ENCODE measurements around the gene TARS2. TPM values are rescaled to one million over a fixed set of nuclear protein-coding genes. Genes with fewer than 3 reads are reported as not detected.

Gene TARS2
- total RNA-seq, 2 experiments from 2014 or later = 41.6 to 42.9 TPM

DNA sequence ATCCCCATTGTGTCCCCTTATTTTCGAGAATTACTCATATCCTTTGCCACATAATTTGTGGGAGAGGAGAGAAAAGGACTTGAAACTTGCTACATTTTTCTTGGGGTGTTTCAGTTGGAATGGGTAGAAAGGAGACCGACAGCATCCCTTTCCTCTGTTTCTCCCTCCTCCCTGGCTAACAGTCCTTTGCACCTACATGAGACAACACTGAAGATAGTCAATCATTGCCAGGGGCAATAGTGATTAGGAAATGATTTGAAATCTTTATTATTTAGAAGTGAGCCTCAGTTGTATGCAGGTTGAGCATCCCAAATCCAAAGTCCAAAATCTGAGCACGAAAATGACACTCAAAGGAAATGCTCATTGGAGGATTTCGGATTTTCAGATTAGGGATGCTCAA lies 7.8 kb upstream of the TARS2 start:
- ATAC-seq (ENCODE audit: low read depth) = no peak
- Mint-ChIP-seq H3K36me3 (no peaks in the 10 kb centered on the region), H3K4me3 (no peak overlapping the region), H3K4me1 (no peaks in the 10 kb centered on the region), H3K27me3 (peaks cover 5% of the 10 kb centered on the region), H3K9me3 (no peaks in the 10 kb centered on the region), H3K27ac (no peak overlapping the region)
- no peak for DNase-seq
- POLR2A ChIA-PET = no interaction called here

DNA sequence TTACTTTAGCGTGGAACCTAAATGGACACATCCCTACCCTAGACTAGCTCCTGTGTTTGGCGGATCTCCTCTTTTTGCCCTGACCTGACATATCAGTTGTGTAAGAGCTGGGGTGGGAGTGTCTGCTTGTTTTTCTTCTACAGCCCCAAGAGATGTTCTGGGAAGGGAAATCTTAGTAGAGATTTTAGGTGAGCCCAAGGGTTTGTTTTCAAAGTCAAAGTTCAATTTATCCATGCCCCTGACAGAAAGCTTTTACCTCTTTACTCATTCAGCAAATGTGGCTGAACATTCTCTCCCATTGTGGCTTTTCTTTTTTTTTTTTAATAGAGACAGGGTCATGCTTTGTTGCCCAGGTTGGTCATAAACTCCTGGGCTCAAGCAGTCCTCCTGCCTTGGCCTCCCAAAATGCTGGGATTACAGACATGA lies 7.3 kb upstream of the TARS2 start:
- DNase-seq = no peak
- Mint-ChIP-seq H3K27me3 (peaks cover 5% of the 10 kb centered on the region), H3K36me3 (no peaks in the 10 kb centered on the region), H3K27ac (no peak overlapping the region), H3K4me3 (no peak overlapping the region), H3K9me3 (no peaks in the 10 kb centered on the region), H3K4me1 (peaks cover 2% of the 10 kb centered on the region)
- POLR2A ChIA-PET = no interaction called here
- no peak for ATAC-seq (ENCODE audit: low read depth)

DNA sequence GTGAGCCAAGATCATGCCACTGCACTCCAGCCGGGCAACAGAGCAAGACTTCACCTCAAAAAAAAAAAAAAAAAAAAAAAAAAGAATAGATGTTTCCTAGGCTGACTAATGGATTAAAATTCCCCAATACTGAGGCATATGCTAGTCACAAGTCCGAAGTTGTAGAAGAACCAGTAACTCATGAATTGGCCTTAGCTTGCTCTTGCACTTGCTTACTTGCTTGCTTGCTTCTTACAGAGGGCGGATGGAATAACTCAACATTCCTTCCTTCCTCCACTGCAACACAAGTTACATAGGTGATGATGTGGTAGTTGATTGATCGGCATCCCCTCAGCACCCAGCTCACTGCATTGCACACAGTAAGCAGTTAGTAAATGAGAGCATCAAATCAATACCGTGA lies 2.8 kb upstream of the TARS2 start:
- Mint-ChIP-seq H3K27ac (no peak overlapping the region), H3K4me3 (no peak overlapping the region), H3K9me3 (no peaks in the 10 kb centered on the region), H3K27me3 (peaks cover 5% of the 10 kb centered on the region), H3K4me1 (peaks cover 11% of the 10 kb centered on the region), H3K36me3 (no peaks in the 10 kb centered on the region)
- ATAC-seq (ENCODE audit: low read depth) (no peak), DNase-seq (no peak)
- POLR2A ChIA-PET = no interaction called here

DNA sequence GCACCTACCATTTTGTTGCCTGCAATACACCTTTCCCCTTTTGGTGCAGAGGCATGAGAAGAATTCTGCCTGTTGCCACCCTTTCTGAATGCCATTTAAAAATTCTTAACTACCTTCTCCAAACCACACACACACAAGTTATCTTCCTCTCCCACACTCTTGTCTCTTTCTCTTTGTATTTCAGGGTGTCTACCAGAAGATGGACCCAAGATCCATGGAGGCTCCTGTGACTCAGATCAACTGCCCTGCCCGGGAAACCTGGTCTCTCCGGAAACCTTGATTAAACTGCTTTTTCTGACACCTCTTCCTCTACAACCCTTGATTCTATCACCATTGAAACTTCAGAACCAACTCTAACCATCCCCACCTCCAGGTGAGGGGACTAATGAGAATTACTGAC lies 2.4 kb upstream of the TARS2 start:
- Mint-ChIP-seq H3K27ac (peak overlapping the region; percentile 31), H3K4me1 (peaks cover 11% of the 10 kb centered on the region), H3K27me3 (peaks cover 3% of the 10 kb centered on the region), H3K9me3 (no peaks in the 10 kb centered on the region), H3K36me3 (no peaks in the 10 kb centered on the region), H3K4me3 (no peak overlapping the region)
- no peak for DNase-seq
- ATAC-seq (ENCODE audit: low read depth) = no peak
- POLR2A ChIA-PET = no interaction called here

DNA sequence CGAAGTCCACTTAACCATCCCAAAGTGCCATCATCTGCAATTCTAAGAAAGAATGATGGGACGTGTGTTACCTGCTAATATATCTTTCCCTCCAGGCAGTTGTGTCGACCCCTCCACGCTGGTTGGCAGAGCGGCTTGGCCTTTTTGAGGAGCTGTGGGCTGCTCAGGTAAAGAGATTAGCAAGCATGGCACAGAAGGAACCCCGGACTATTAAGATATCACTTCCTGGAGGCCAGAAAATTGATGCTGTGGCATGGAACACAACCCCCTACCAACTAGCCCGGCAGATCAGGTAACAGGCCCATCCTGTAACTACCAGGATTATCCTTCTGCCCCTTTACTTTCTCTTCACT lies 520 bp downstream of the TARS2 start:
- DNase-seq (peak; percentile 25), ATAC-seq (ENCODE audit: low read depth) (no peak)
- Mint-ChIP-seq H3K36me3 (peaks cover 11% of the 10 kb centered on the region), H3K4me3 (peak overlapping the region; percentile 96), H3K27ac (peak overlapping the region; percentile 96), H3K9me3 (no peaks in the 10 kb centered on the region), H3K4me1 (peaks cover 11% of the 10 kb centered on the region), H3K27me3 (no peaks in the 10 kb centered on the region)
- POLR2A ChIA-PET = interaction anchor here (0.8 to 3.0 kb wide), 9 partner anchors 10 to 254 kb away, joined by 3 to 20 read pairs (median 4); partner anchors contain the start of genes FALEC and MCL1

DNA sequence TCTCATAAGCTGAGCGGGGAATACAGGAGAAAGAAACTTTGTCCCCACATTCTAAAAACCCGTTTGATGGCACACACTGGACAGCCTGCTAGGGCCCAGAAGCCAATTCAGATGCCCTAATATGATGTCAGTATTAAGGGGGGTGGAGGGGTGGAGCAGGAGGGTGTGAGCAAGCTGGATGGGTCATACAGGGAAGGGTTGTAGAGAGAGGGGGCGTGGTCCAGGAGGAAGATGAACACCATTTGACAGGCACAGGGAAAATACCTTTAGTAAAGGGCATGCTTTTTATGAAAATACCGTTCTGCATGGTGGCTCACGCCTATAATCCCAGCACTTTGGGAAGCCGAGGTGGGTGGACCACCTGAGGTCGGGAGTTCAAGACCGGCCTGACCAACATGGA lies 6.0 kb downstream of the TARS2 start:
- H3K36me3 Mint-ChIP-seq = peaks cover 31% of the 10 kb centered on the region
- DNase-seq (peak; percentile 3), ATAC-seq (ENCODE audit: low read depth) (no peak)
- H3K27me3 Mint-ChIP-seq = no peaks in the 10 kb centered on the region
- POLR2A ChIA-PET = no interaction called here
- H3K9me3 Mint-ChIP-seq = no peaks in the 10 kb centered on the region
- no peak overlapping the region for H3K4me3 Mint-ChIP-seq
- no peak overlapping the region for H3K27ac Mint-ChIP-seq
- H3K4me1 Mint-ChIP-seq = peaks cover 3% of the 10 kb centered on the region

DNA sequence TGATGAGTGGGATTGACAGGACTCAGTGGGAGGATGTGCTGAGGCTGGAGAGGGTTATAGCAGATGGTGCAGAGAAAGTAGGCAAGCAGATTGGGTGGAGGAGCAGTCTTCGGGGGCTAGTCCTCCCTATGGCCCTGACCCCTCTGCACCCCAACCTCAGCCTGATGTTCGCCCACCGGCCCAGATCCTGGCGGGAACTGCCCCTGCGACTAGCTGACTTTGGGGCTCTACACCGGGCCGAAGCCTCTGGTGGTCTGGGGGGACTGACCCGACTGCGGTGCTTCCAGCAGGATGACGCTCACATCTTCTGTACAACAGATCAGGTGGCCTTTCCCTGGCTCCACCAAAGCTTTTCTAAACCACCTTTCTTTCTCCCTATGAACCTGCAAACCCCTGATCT lies 11.1 kb downstream of the TARS2 start:
- no peaks in the 10 kb centered on the region for H3K27me3 Mint-ChIP-seq

DNA sequence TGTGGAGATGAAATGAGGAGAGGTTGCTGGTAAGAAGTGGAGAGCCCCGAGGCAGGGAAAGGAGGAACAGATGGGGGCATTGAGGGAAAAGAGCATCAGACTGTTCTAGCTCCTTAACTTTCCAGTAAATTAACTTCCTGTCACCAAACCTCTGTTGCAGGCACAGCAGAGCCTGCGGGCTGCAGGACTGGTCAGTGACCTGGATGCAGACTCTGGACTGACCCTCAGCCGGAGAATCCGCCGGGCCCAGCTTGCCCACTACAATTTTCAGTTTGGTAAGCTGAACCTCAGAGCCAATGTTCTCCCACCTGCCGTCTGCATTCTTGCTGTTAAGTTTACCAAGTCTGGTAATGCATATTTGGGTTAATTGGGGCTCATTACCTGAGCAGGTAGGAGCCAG lies 18.2 kb downstream of the TARS2 start:
- peaks cover 4% of the 10 kb centered on the region for H3K4me1 Mint-ChIP-seq
- H3K36me3 Mint-ChIP-seq = peaks cover 15% of the 10 kb centered on the region
- H3K27ac Mint-ChIP-seq = no peak overlapping the region
- ATAC-seq (ENCODE audit: low read depth) = no peak
- H3K4me3 Mint-ChIP-seq = no peak overlapping the region
- DNase-seq = no peak
- H3K9me3 Mint-ChIP-seq = no peaks in the 10 kb centered on the region
- no peaks in the 10 kb centered on the region for H3K27me3 Mint-ChIP-seq
- POLR2A ChIA-PET = interaction anchor here (0.6 kb wide), 1 partner anchor 10 kb away, joined by 3 read pairs; the partner anchor contains the start of gene FALEC

More for the DNA sequence above, 11.1 kb downstream of the TARS2 start:
- H3K36me3 Mint-ChIP-seq = peaks cover 32% of the 10 kb centered on the region
- H3K9me3 Mint-ChIP-seq = no peaks in the 10 kb centered on the region
- ATAC-seq (ENCODE audit: low read depth) (no peak), DNase-seq (peak; percentile 15)
- POLR2A ChIA-PET = interaction anchor here (0.6 kb wide), 1 partner anchor 11 kb away, joined by 3 read pairs; the partner anchor contains the start of gene TARS2
- no peak overlapping the region for H3K4me3 Mint-ChIP-seq
- no peaks in the 10 kb centered on the region for H3K4me1 Mint-ChIP-seq
- H3K27ac Mint-ChIP-seq = no peak overlapping the region

DNA sequence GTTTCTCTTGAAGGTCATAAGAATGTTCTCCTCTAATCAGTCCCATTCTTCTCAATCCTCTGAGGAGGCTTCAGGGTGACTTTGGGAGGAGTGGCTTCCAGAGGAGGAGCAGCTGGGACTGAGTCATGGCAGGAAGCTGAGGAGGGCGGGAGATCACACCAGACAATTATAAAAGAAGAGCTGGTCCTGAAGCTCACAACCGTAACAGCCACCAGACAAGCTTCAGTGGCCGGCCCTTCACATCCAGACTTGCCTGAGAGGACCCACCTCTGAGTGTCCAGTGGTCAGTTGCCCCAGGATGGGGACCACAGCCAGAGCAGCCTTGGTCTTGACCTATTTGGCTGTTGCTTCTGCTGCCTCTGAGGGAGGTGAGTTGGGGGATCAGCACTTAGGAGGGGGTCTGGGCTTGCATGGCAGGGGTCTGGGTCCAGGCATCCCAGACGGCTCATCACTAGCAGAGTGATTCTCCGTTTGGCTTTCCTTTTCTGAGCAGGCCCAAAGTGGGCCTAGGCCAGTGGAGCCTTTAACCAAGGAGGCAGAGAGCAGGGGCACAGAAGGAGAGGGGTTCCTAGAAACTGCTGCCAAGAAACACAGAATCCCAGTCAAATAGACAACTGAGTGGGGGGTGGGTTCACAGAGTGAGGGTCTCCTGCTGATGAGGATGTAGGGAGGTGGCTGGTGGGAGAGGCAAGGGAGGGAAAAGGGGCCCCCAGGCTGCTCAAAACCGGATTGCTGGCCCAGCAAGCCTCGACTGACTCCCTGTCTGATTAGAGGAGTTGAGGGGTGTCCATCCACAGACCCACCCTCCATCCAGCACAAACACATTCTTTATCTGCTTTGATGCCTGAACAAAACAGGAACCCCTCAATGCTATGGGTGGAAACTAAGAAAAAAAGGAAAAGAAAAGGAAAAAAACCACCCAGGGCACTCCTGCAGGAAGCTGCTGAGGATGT lies 21.0 kb downstream of the TARS2 start, which contains the start of gene ECM1:
Gene ECM1, plus strand, starts transcription at position 198 of the 953 bp plus-strand sequence. Its CDS starts 101 bp downstream, at position 299.
- H3K4me3 Mint-ChIP-seq = no peak within 1 kb of the TSS
- POLR2A ChIA-PET = no interaction called here
- no peaks in the 10 kb centered on the region for H3K9me3 Mint-ChIP-seq
- ATAC-seq (ENCODE audit: low read depth) (peak; percentile 13), DNase-seq (no peak)
- no peak within 1 kb of the TSS for H3K27ac Mint-ChIP-seq
- peaks cover 10% of the 10 kb centered on the region for H3K36me3 Mint-ChIP-seq
- H3K27me3 Mint-ChIP-seq = no peaks in the 10 kb centered on the region
- peaks cover 4% of the 10 kb centered on the region for H3K4me1 Mint-ChIP-seq

DNA sequence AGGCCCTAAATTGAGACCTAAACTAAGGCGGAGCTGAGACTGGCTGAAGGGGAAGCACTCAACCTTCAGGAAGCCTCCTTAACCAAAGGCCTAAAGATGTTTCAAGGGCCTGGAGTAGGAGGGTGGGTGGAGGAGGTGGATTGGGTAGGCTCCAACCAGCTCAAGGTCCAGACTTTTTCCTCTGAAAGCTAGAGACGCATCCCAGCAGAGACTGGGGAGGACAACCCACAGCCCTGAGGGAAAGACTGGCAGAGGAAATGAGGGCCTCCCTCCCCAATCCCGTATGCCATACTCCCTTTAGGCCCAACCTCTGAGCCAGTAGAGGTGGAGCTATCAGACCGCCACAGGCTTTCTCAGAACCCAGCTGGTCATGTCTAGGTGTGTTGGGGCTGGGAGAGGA lies 21.8 kb downstream of the TARS2 start:
- Mint-ChIP-seq H3K27me3 (no peaks in the 10 kb centered on the region), H3K4me3 (no peak overlapping the region), H3K27ac (no peak overlapping the region), H3K9me3 (no peaks in the 10 kb centered on the region), H3K36me3 (peaks cover 8% of the 10 kb centered on the region), H3K4me1 (peaks cover 6% of the 10 kb centered on the region)
- POLR2A ChIA-PET = no interaction called here
- DNase-seq = no peak
- ATAC-seq (ENCODE audit: low read depth) = no peak

DNA sequence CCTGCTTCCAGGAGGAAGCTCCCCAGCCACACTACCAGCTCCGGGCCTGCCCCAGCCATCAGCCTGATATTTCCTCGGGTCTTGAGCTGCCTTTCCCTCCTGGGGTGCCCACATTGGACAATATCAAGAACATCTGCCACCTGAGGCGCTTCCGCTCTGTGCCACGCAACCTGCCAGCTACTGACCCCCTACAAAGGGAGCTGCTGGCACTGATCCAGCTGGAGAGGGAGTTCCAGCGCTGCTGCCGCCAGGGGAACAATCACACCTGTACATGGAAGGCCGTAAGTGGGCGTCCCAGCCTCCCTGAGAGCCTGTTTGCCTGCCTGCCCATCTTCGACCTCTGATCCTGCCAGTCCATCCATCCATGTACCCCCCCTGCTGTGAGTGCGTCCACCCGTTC lies 24.3 kb downstream of the TARS2 start:
- H3K9me3 Mint-ChIP-seq = no peaks in the 10 kb centered on the region

DNA sequence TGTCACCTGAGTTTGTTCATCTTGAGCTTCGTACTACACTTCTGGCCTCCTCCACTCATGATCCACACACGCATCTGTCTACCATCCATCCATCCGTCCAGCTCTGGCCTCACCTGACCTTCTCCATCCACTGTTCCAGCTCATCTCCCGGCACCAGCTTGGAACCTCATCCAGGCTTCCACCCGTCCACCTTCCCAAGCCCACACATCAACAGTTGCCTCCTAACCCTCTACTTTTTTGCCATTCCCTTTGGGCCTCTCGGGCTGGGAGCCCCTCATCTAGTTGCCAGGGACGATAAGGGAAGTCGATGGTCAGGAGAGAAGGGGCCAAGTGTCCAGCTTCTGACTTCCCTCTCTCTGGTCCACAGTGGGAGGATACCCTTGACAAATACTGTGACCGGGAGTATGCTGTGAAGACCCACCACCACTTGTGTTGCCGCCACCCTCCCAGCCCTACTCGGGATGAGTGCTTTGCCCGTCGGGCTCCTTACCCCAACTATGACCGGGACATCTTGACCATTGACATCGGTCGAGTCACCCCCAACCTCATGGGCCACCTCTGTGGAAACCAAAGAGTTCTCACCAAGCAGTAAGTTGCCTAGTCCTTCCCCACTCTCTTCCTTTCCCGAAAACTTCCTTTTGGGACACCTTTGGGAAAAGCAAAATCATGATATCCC lies 24.9 kb downstream of the TARS2 start:
- H3K27ac Mint-ChIP-seq = no peak overlapping the region
- H3K27me3 Mint-ChIP-seq = no peaks in the 10 kb centered on the region
- ATAC-seq (ENCODE audit: low read depth) (no peak), DNase-seq (no peak)
- peaks cover 17% of the 10 kb centered on the region for H3K4me1 Mint-ChIP-seq
- no peak overlapping the region for H3K4me3 Mint-ChIP-seq
- H3K9me3 Mint-ChIP-seq = no peaks in the 10 kb centered on the region
- POLR2A ChIA-PET = interaction anchor here (0.6 to 0.8 kb wide), 2 partner anchors 15 to 30 kb away, joined by 3 read pairs; no protein-coding TSS in a partner anchor
- H3K36me3 Mint-ChIP-seq = peaks cover 1% of the 10 kb centered on the region

More for the DNA sequence above, 24.3 kb downstream of the TARS2 start:
- no peak for DNase-seq
- peaks cover 13% of the 10 kb centered on the region for H3K4me1 Mint-ChIP-seq
- H3K27ac Mint-ChIP-seq = no peak overlapping the region
- no peak overlapping the region for H3K4me3 Mint-ChIP-seq
- no peak for ATAC-seq (ENCODE audit: low read depth)
- POLR2A ChIA-PET = interaction anchor here (0.8 kb wide), 1 partner anchor 14 kb away, joined by 3 read pairs; no protein-coding TSS in a partner anchor
- H3K36me3 Mint-ChIP-seq = peaks cover 1% of the 10 kb centered on the region
- no peaks in the 10 kb centered on the region for H3K27me3 Mint-ChIP-seq

DNA sequence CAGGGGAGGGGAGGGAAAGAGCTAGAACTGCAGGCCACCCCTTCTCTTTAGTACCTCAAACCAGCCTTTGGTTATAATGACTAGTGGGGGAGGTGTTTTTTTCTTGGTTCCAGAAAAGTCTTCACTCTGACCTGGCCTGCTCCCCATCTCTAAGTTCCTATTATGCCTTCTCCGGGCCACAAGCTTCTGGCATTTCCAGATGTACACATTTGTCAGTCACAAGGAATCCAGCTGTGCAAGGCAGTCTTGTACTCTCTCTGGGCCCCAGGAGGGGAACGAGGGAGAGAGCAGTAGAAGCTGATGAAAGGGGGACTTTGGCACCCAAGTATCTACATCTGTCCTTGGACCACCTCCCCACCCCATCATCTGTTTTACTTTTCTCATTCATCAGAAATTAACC lies 25.6 kb downstream of the TARS2 start:
- Mint-ChIP-seq H3K9me3 (no peaks in the 10 kb centered on the region), H3K4me3 (no peak overlapping the region), H3K4me1 (peaks cover 14% of the 10 kb centered on the region), H3K27me3 (no peaks in the 10 kb centered on the region), H3K36me3 (peaks cover 1% of the 10 kb centered on the region), H3K27ac (no peak overlapping the region)
- ATAC-seq (ENCODE audit: low read depth) (no peak), DNase-seq (no peak)
- POLR2A ChIA-PET = interaction anchor here (0.6 to 1.0 kb wide), 2 partner anchors 31 to 50 kb away, joined by 3 read pairs; no protein-coding TSS in a partner anchor
